Measurements from ENCODE around the gene CLDN16.

GRCh38 chr3:190366133-190366532 is 21.8 kb upstream of the CLDN16 start:
- TF ChIP-seq CTCF (conservative IDR thresholded peaks at IDR 0.05 in 1 of 2, IDR thresholded peaks at IDR 0.05 in 1 of 2; ENCODE audit: low read depth in 1 of 2, low read length in 2 of 2) (no peak), EZH2 (IDR thresholded peaks at IDR 0.05; ENCODE audit: low read length, missing control alignments) (no peak)

Data from fibroblast of lung (primary cell).